ENCODE results near the gene RPTOR. TPM values are rescaled to one million over a fixed set of nuclear protein-coding genes. Genes with fewer than 3 reads are reported as not detected.
A peak's percentile ranks its signal among the peaks of the same experiment; 100 is the strongest.

Gene RPTOR
- total RNA-seq, 1 experiment from 2014 or later = 25.1 TPM

GRCh38 chr17:80961541-80962330 is 417.1 kb downstream of the RPTOR start:
- no peak overlapping the region for H3K56ac ChIP-seq (ENCODE audit: insufficient read length, low read depth, low read length)
- no peak overlapping the region for H3T11ph ChIP-seq (ENCODE audit: low read length)
- H3K79me1 ChIP-seq (ENCODE audit: insufficient read depth, low read depth, low read length, poor library complexity, severe bottlenecking) = no peaks in the 10 kb centered on the region
- H3K4me3 Mint-ChIP-seq = no peak overlapping the region
- no peaks in the 10 kb centered on the region for H3K23me2 ChIP-seq (ENCODE audit: insufficient read length, low read depth, low read length, poor library complexity, severe bottlenecking)
- no peak overlapping the region for H2BK5ac ChIP-seq (ENCODE audit: insufficient read length, low read length)
- no peak overlapping the region for H3K4me2 ChIP-seq (ENCODE audit: insufficient read depth, insufficient read length, low read length)
- no peak overlapping the region for H2BK120ac ChIP-seq (ENCODE audit: low read depth, low read length, poor library complexity, severe bottlenecking)
- H3K9ac ChIP-seq (ENCODE audit: extremely low read depth, insufficient read length, low read length) = no peak overlapping the region
- no peak for DNase-seq
- H2AK5ac ChIP-seq (ENCODE audit: insufficient read length, low read length) = no peak overlapping the region
- H3K27ac Mint-ChIP-seq = peak overlapping the region in 1 of 3 experiments; percentile 91; a peak in 2 of 7 replicates
- no peak overlapping the region for H3K4ac ChIP-seq (ENCODE audit: low read depth, low read length)
- H3K79me2 ChIP-seq (ENCODE audit: insufficient read depth, low read length) = no peaks in the 10 kb centered on the region
- H4K20me1 ChIP-seq (ENCODE audit: control insufficient read depth, insufficient read depth, insufficient read length) = no peaks in the 10 kb centered on the region
- no peak overlapping the region for H2BK12ac ChIP-seq (ENCODE audit: insufficient read length, low read depth, low read length)
- no peaks in the 10 kb centered on the region for H3K9me3 ChIP-seq (ENCODE audit: control insufficient read depth, low read depth, low read length)
- no CpG with 5 or more reads among the region's 21 CpGs for WGBS (ENCODE audit: extremely low coverage, insufficient read length, low lambda C conversion rate)
- H3K27me3 Mint-ChIP-seq (ENCODE audit: low read depth) = no peaks in the 10 kb centered on the region; the same call in 1 of the 2 replicates
- peaks cover 0 to 11% (median 5%) of the 10 kb centered on the region in 3 experiments; a peak in 4 of 7 replicates for H3K36me3 Mint-ChIP-seq (ENCODE audit: insufficient read depth in 1 of 3, low read depth in 3 of 3)
- H3K14ac ChIP-seq (ENCODE audit: insufficient read depth, low read length) = no peak overlapping the region
- no peaks in the 10 kb centered on the region for H3K4me1 ChIP-seq (ENCODE audit: insufficient read depth, low read length)
- H2BK20ac ChIP-seq (ENCODE audit: low read depth, low read length, poor library complexity, severe bottlenecking) = no peak overlapping the region
- H3K27ac ChIP-seq (ENCODE audit: insufficient read length, low read depth, low read length) = no peak overlapping the region
- no peak overlapping the region for H4K91ac ChIP-seq (ENCODE audit: insufficient read length, low read depth, low read length)
- H3K27me3 ChIP-seq (ENCODE audit: insufficient read depth, low read length) = no peaks in the 10 kb centered on the region
- no peak overlapping the region for H4K5ac ChIP-seq (ENCODE audit: insufficient read length, low read depth, low read length)
- no peak; the same call in 2 of the 3 replicates for TF ChIP-seq CTCF (conservative IDR thresholded peaks at IDR 0.05)
- H3K4me1 Mint-ChIP-seq = peaks cover 7 to 8% of the 10 kb centered on the region in 2 experiments
- H3K9me3 Mint-ChIP-seq = no peaks in the 10 kb centered on the region
- H2AFZ ChIP-seq (ENCODE audit: low read length) = no peak overlapping the region
- H3K18ac ChIP-seq (ENCODE audit: insufficient read length, low read depth, low read length) = no peak overlapping the region
- H4K8ac ChIP-seq (replicated peaks; ENCODE audit: insufficient read length, low read depth, low read length) = no peak overlapping the region
- no peak overlapping the region for H2BK15ac ChIP-seq (ENCODE audit: low read depth, low read length)
- no peak overlapping the region for H3K23ac ChIP-seq (ENCODE audit: insufficient read length, low read depth, low read length)

All from H9 (cell line).